ENCODE data around the gene FAM149A. TPM values are rescaled to one million over a fixed set of nuclear protein-coding genes. Genes with fewer than 3 reads are reported as not detected.

Gene FAM149A
- total and polyA plus RNA-seq, 2 experiments from 2014 or later, result 10.8 to 13.3 TPM

DNA sequence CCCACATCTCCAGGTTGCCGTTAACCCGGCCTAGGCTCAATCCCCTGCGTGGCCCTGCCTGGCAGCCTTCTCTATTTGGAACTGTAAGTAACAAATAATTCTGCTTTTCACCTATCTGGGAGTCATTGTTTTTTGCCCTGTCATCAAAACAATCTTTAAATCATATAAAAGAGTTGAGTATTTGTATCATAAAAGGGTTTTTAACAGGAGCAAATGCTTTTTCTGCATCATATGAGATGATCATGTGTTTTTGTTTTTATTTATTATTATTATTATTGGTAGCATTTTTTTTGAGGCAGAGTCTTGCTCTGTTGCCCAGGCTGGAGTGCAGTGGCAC, 45.6 kb upstream of the FAM149A start:
- peaks cover 14% of the 10 kb centered on the region for H3K36me3 Mint-ChIP-seq (ENCODE audit: low read depth)
- H3K4me3 Mint-ChIP-seq, result no peak overlapping the region
- no peak overlapping the region for H3K4me2 ChIP-seq
- TF ChIP-seq, protein P1, sequence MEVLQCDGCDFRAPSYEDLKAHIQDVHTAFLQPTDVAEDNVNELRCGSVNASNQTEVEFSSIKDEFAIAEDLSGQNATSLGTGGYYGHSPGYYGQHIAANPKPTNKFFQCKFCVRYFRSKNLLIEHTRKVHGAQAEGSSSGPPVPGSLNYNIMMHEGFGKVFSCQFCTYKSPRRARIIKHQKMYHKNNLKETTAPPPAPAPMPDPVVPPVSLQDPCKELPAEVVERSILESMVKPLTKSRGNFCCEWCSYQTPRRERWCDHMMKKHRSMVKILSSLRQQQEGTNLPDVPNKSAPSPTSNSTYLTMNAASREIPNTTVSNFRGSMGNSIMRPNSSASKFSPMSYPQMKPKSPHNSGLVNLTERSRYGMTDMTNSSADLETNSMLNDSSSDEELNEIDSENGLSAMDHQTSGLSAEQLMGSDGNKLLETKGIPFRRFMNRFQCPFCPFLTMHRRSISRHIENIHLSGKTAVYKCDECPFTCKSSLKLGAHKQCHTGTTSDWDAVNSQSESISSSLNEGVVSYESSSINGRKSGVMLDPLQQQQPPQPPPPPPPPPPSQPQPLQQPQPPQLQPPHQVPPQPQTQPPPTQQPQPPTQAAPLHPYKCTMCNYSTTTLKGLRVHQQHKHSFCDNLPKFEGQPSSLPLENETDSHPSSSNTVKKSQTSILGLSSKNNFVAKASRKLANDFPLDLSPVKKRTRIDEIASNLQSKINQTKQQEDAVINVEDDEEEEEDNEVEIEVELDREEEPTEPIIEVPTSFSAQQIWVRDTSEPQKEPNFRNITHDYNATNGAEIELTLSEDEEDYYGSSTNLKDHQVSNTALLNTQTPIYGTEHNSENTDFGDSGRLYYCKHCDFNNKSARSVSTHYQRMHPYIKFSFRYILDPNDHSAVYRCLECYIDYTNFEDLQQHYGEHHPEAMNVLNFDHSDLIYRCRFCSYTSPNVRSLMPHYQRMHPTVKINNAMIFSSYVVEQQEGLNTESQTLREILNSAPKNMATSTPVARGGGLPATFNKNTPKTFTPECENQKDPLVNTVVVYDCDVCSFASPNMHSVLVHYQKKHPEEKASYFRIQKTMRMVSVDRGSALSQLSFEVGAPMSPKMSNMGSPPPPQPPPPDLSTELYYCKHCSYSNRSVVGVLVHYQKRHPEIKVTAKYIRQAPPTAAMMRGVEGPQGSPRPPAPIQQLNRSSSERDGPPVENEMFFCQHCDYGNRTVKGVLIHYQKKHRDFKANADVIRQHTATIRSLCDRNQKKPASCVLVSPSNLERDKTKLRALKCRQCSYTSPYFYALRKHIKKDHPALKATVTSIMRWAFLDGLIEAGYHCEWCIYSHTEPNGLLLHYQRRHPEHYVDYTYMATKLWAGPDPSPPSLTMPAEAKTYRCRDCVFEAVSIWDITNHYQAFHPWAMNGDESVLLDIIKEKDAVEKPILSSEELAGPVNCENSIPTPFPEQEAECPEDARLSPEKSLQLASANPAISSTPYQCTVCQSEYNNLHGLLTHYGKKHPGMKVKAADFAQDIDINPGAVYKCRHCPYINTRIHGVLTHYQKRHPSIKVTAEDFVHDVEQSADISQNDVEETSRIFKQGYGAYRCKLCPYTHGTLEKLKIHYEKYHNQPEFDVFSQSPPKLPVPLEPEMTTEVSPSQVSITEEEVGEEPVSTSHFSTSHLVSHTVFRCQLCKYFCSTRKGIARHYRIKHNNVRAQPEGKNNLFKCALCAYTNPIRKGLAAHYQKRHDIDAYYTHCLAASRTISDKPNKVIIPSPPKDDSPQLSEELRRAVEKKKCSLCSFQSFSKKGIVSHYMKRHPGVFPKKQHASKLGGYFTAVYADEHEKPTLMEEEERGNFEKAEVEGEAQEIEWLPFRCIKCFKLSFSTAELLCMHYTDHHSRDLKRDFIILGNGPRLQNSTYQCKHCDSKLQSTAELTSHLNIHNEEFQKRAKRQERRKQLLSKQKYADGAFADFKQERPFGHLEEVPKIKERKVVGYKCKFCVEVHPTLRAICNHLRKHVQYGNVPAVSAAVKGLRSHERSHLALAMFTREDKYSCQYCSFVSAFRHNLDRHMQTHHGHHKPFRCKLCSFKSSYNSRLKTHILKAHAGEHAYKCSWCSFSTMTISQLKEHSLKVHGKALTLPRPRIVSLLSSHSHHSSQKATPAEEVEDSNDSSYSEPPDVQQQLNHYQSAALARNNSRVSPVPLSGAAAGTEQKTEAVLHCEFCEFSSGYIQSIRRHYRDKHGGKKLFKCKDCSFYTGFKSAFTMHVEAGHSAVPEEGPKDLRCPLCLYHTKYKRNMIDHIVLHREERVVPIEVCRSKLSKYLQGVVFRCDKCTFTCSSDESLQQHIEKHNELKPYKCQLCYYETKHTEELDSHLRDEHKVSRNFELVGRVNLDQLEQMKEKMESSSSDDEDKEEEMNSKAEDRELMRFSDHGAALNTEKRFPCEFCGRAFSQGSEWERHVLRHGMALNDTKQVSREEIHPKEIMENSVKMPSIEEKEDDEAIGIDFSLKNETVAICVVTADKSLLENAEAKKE (CRISPR knock-in tag; IDR thresholded peaks at IDR 0.05), result no peak
- TF ChIP-seq CREB1 (CRISPR knock-in tag; IDR thresholded peaks at IDR 0.05; ENCODE audit: low read depth), result no peak
- H3K27me3 Mint-ChIP-seq (ENCODE audit: insufficient read depth, low read depth, poor library complexity), result peaks cover 5% of the 10 kb centered on the region
- peaks cover 20% of the 10 kb centered on the region for H3K9me3 Mint-ChIP-seq
- H3F3A ChIP-seq (replicated peaks; ENCODE audit: low read depth), result no peaks in the 10 kb centered on the region
- H3K4me1 Mint-ChIP-seq, result no peaks in the 10 kb centered on the region; the same call in 2 of the 3 replicates
- H2AFZ ChIP-seq, result no peak overlapping the region
- no peaks in the 10 kb centered on the region for H3K36me3 ChIP-seq (ENCODE audit: insufficient read depth)
- no peaks in the 10 kb centered on the region for H3K79me2 ChIP-seq (replicated peaks; ENCODE audit: insufficient read depth)
- no peak for DNase-seq (ENCODE audit: low spot score)
- no peaks in the 10 kb centered on the region for H4K20me1 ChIP-seq (replicated peaks; ENCODE audit: insufficient read depth)
- H3K4me3 ChIP-seq, result no peak overlapping the region
- H3K27ac ChIP-seq (ENCODE audit: low read depth), result no peak overlapping the region
- no peak overlapping the region for H3K27ac Mint-ChIP-seq
- no peak for ATAC-seq
- no peaks in the 10 kb centered on the region for H3K4me1 ChIP-seq (ENCODE audit: insufficient read depth)
- no peaks in the 10 kb centered on the region for H3K9me2 ChIP-seq (ENCODE audit: insufficient read depth)
- no peaks in the 10 kb centered on the region for H3K27me3 ChIP-seq (ENCODE audit: insufficient read depth)

DNA sequence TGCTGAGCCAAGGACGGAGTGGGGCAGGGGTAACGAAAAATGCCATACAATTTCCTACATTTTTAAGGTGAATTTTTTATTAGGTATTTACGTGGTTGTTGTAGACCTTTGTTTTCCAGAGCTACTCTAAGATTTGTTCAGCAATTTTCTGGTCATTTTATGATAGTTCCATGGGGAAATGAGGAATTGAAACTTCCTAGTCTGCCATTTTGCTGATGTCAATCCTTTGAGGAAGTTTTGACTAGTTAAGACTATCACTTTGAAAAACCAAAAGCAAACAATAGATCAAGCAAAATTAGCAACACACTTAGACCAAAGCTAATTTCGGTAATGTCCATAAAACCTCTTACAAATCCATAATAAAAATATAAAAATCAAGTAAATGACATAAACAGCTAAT, 42.6 kb upstream of the FAM149A start:
- ATAC-seq, result no peak
- Histone ChIP-seq H4K20me1 (replicated peaks; ENCODE audit: insufficient read depth) (no peaks in the 10 kb centered on the region), H2AFZ (no peak overlapping the region), H3K9me2 (ENCODE audit: insufficient read depth) (no peaks in the 10 kb centered on the region), H3K4me1 (ENCODE audit: insufficient read depth) (no peaks in the 10 kb centered on the region), H3K27ac (ENCODE audit: low read depth) (no peak overlapping the region), H3K4me3 (no peak overlapping the region), H3K4me2 (no peak overlapping the region), H3K36me3 (ENCODE audit: insufficient read depth) (no peaks in the 10 kb centered on the region), H3F3A (replicated peaks; ENCODE audit: low read depth) (no peaks in the 10 kb centered on the region), H3K27me3 (ENCODE audit: insufficient read depth) (no peaks in the 10 kb centered on the region), H3K79me2 (replicated peaks; ENCODE audit: insufficient read depth) (no peaks in the 10 kb centered on the region)
- DNase-seq (ENCODE audit: low spot score), result no peak
- peaks cover 18% of the 10 kb centered on the region for H3K9me3 Mint-ChIP-seq
- H3K36me3 Mint-ChIP-seq (ENCODE audit: low read depth), result peaks cover 14% of the 10 kb centered on the region
- peaks cover 3% of the 10 kb centered on the region for H3K27me3 Mint-ChIP-seq (ENCODE audit: insufficient read depth, low read depth, poor library complexity)
- no peak overlapping the region for H3K27ac Mint-ChIP-seq
- no peak overlapping the region for H3K4me3 Mint-ChIP-seq
- TF ChIP-seq, protein P2, sequence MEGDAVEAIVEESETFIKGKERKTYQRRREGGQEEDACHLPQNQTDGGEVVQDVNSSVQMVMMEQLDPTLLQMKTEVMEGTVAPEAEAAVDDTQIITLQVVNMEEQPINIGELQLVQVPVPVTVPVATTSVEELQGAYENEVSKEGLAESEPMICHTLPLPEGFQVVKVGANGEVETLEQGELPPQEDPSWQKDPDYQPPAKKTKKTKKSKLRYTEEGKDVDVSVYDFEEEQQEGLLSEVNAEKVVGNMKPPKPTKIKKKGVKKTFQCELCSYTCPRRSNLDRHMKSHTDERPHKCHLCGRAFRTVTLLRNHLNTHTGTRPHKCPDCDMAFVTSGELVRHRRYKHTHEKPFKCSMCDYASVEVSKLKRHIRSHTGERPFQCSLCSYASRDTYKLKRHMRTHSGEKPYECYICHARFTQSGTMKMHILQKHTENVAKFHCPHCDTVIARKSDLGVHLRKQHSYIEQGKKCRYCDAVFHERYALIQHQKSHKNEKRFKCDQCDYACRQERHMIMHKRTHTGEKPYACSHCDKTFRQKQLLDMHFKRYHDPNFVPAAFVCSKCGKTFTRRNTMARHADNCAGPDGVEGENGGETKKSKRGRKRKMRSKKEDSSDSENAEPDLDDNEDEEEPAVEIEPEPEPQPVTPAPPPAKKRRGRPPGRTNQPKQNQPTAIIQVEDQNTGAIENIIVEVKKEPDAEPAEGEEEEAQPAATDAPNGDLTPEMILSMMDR (conservative IDR thresholded peaks at IDR 0.05; ENCODE audit: low read depth in 2 of 2), result no peak
- H3K4me1 Mint-ChIP-seq, result no peaks in the 10 kb centered on the region; the same call in 2 of the 3 replicates
